ENCODE data around the gene UBAC2.

The UBAC2 gene

GRCh38 chr13:99435998-99436397 lies 235.3 kb downstream of the UBAC2 start:
- POLR2A ChIA-PET: interaction anchor here (2.7 kb wide), 1 partner anchor 167 kb away, joined by 12 read pairs; no protein-coding TSS in a partner anchor
- H3K9me3 ChIP-seq (ENCODE audit: control extremely low read depth in 1 of 5, control insufficient read depth in 4 of 5, insufficient read depth in 2 of 5, low read depth in 1 of 5, low read length in 4 of 5): no peaks in the 10 kb centered on the region

More at GRCh38 chr13:99435998-99436397, 235.3 kb downstream of the UBAC2 start:
- no peak overlapping the region for H3K27ac ChIP-seq (ENCODE audit: insufficient read depth in 1 of 2, low read depth in 1 of 2, low read length in 2 of 2, poor library complexity in 1 of 2, severe bottlenecking in 2 of 2)
- H3K4me3 ChIP-seq (ENCODE audit: control insufficient read depth in 1 of 7, extremely low read depth in 1 of 7, insufficient read depth in 4 of 7, low read depth in 2 of 7, low read length in 6 of 7): no peak overlapping the region
- 57% methylated on average over 2 of the region's 3 CpGs for WGBS (ENCODE audit: insufficient coverage)
- CTCF ChIA-PET: interaction anchor here (0.9 to 5.6 kb wide), 25 partner anchors 12 to 259 kb away, joined by 3 to 196 read pairs (median 6); no protein-coding TSS in a partner anchor
- no peaks in the 10 kb centered on the region for H3K36me3 ChIP-seq (ENCODE audit: control insufficient read depth in 4 of 4, insufficient read depth in 4 of 4, low read length in 3 of 4)
- H3K27me3 ChIP-seq (replicated peaks in 2 of 5; ENCODE audit: control insufficient read depth in 4 of 5, insufficient read depth in 5 of 5, low read length in 4 of 5): peaks cover 0 to 3% (median 0%) of the 10 kb centered on the region in 5 experiments
- no peak for DNase-seq
- H3K4me1 ChIP-seq (ENCODE audit: control extremely low read depth in 1 of 4, control insufficient read depth in 4 of 4, insufficient read depth in 4 of 4, low read length in 3 of 4): peaks cover 5 to 27% (median 21%) of the 10 kb centered on the region in 4 experiments

Measured in common myeloid progenitor, CD34-positive (primary cell).